GM12872 (cell line): ENCODE results near the gene DDX1.

Experiments used
- TF ChIP-seq, protein P1 (sequence below): IDR thresholded peaks from 3 replicates; pipeline ENCODE4 v1.5.1; 2011; ENCODE audit warnings: low read depth, mild to moderate bottlenecking, low read length, moderate library complexity; ENCODE audit not compliant: insufficient read depth

DDX1 gene

GRCh38 chr2:15601681-15602080, 10.0 kb downstream of the DDX1 start:
- TF ChIP-seq, protein P1, sequence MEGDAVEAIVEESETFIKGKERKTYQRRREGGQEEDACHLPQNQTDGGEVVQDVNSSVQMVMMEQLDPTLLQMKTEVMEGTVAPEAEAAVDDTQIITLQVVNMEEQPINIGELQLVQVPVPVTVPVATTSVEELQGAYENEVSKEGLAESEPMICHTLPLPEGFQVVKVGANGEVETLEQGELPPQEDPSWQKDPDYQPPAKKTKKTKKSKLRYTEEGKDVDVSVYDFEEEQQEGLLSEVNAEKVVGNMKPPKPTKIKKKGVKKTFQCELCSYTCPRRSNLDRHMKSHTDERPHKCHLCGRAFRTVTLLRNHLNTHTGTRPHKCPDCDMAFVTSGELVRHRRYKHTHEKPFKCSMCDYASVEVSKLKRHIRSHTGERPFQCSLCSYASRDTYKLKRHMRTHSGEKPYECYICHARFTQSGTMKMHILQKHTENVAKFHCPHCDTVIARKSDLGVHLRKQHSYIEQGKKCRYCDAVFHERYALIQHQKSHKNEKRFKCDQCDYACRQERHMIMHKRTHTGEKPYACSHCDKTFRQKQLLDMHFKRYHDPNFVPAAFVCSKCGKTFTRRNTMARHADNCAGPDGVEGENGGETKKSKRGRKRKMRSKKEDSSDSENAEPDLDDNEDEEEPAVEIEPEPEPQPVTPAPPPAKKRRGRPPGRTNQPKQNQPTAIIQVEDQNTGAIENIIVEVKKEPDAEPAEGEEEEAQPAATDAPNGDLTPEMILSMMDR = no peak

DNA sequence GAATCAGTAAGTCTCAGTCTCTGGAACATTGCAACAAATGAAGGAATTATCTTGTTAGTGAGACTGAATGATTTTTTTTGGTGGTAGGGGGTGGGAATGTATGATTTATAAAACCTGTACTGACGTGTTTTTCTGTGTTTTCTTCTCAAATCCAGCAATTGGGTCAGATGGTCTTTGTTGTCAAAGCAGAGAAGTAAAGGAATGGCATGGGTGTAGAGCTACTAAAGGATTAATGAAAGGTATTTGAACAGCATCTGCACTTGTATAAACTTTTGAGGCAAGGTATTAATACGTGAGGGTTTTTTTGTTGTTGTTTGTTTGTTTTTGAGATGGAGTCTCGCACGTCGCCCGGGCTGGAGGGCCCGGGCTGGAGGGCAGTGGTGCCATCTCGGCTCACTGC, 10.7 kb downstream of the DDX1 start:
- TF ChIP-seq, protein P1 = no peak

DNA sequence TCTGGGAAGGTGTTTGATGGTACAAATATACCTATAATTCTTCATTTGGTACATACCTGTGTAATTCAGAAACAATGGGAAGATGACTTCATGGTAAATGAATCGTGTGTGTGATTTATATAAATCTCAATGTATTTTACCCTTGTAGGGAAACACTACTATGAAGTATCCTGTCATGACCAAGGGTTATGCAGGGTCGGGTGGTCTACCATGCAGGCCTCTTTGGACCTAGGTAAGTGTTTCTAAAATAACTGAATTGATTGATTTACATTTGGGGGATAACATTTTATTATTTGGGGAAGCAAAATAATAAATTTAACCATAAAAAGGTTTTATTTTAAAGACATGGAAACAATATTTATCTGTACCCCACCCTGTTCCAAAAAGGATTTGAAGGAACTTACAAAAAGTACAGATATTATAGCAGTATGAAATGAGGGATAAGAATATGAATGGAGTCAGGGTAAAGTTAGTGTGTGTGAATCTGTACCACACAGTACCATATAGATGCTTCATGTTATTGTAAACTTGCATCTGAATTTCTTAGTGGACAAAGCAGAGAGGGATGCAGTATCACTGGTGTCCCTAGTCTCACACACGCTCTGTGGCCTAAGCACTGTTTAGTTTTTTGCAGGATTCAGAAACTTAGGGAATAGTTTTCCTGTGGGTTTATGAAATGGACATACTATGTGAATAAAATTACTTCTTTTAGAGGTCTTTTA, 11.5 kb downstream of the DDX1 start:
- TF ChIP-seq, protein P1 = no peak

- TF ChIP-seq, protein P1 = no peak
Measured at GRCh38 chr2:15603948-15604347, 12.3 kb downstream of the DDX1 start.

- TF ChIP-seq, protein P1 = no peak
Measured at GRCh38 chr2:15605721-15606120, 14.1 kb downstream of the DDX1 start.

DNA sequence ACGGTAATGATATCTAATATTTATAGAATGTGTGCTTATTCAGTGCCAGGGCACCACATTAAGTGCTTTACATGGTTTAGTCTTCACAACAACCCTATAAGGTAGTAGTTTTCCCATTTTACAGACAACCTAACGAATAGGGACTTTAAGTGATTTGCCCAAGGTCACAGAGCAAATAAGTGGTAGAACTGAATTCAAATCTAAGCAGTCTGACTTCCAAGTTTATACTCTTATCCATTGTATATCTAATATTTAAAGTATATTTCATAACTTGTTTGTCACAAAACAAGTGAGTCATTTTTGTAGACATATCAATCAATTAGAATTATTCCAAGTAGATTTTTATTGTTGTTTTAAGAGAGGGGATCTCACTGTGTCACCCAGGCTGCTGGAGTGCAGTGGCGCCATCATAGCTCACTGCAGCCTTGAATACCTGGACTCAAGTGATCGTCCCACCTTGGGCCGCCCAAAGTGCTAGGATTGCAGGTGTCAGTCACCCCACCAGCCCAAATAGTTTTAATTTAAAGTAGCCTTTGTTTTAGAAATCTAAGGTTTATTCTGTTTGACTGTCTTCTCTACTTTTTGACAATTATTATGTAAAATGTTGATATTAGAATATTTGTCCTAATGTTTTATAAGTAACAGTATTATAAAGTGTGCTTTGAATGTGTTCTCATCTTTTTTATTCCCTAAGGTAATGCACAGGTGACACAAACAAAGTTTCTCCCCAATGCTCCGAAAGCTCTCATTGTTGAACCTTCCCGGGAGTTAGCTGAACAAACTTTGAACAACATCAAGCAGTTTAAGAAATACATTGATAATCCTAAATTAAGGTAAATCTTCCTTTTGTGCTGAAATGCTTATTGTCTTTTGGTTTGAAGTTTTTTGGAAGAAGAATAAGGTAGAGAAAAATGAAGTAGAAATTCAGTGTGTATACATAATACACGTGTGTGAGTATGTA, 15.1 kb downstream of the DDX1 start:
- TF ChIP-seq, protein P1 = no peak

GRCh38 chr2:15607709-15608391, 16.2 kb downstream of the DDX1 start:
- TF ChIP-seq, protein P1 = no peak
